HG03439 (cell line): ENCODE results near the gene ZSCAN1.
"Not testable (repeated sequence)": the region's sequence is repeated elsewhere in the genome, so short reads cannot be mapped to it uniquely, and the experiment has no call there.

Experiments used
- ATAC-seq: cut with Tn5 transposase; IDR thresholded peaks from one replicate; pipeline ENCODE4 v1.9.1; 2021; ENCODE audit warnings: mild to moderate bottlenecking, moderate library complexity; ENCODE audit not compliant: unreplicated experiment

The ZSCAN1 gene, protein sequence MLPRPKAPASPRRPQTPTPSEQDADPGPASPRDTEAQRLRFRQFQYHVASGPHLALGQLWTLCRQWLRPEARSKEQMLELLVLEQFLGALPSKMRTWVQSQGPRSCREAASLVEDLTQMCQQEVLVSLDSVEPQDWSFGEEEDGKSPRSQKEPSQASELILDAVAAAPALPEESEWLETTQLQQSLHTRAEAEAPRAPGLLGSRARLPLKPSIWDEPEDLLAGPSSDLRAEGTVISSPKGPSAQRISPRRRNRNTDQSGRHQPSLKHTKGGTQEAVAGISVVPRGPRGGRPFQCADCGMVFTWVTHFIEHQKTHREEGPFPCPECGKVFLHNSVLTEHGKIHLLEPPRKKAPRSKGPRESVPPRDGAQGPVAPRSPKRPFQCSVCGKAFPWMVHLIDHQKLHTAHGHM

DNA sequence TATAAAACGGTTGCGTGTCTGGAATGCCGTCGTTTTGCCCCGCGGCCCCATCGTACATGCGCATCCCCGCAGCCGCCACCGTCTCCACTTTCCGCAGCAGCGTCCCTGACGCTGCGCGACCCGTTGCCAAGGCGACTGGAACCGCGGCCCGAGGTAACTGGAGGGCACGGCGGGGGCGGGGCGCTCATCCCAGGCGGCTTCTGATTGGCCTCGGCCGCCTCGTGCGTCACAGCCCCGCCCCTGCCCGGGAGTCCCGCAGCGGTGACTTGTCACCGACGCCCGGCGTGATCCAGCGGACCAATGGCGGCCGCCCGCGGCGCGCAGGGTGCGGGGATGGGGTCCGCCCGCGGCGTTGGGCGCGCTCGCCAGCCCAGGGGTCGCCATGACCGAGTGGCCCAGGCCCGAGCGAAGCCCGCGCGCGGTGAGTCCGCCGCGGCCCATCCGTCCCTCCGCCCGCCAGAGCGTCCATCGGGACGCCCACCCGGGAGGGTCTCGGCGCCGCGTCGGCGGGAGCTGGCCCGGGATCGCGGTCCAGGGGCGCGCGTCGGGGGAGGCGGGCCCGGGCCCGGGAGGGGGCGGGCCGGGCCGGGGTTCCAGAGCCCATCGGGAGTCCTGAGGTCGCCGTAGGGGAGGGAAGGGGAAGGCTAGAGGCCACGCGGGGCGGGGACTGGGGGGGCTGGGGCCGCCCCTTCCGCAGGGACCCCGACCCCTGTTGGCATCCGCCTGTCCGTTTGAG, at the start of gene ZSCAN1:
ZSCAN1 (plus strand) TSS at position 285 of the 736 bp plus-strand sequence. CDS start 3,812 bp downstream, outside the sequence.
- no peak for ATAC-seq

DNA sequence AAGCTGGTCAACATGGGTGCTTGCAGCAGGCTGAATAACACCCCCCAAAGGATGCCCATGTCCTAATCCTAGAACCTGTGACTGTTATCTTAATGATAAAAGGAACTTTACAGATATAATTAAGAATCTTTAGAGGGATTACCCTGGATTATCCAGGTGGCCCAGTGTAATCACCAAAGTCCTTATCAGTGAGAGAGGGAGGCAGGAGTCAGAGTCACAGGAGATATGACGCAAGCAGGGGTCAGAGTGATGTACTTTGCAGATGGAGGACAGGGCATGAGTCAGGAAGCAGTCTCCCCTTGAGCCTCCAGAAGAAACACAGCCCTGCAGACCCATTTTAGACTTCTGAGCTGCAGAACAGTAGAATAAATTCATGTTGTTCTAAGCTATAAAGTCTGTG, 41.0 kb upstream of the ZSCAN1 start:
- no peak for ATAC-seq

DNA sequence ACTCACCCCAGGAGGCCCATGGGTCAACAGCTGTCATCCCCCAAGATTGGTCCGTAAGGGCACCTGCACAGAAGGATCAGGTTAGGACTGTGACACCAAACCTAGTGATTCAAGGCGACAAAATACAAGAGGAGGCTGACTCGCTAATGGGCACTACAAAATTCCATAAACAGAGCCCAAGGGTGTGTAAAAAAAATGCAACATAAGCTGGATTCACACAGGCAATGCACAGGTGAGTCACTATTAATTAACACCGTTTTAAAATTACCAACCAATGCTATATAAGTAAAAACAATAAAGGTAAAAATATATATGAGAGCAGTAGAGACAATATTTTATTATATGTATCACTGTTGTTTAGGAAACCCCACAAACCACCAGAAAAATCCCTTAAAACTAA, 33.1 kb upstream of the ZSCAN1 start:
- no peak for ATAC-seq

DNA sequence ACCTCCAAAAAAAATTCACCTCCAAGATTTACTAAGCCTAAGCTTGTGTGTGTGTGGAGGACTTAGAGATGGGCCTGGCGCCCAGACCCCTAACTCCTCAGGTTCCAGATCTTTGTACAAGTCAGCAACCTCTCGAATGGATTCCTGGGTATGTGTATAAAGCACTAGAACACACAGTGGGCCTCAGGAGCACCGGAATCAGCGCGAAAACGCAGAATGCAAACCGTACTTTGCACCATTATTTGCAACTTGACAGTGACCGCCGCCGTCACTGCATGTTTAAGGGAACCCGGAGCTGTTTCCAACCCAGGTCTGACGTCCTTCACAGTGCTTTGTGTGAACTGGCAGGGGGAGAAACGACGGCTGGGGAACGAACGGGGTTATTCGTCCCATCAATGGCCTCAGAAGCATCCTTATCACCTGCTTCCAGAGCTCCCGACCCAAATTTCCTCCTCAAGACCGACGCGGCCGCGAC, 31.9 kb upstream of the ZSCAN1 start:
- no peak for ATAC-seq

DNA sequence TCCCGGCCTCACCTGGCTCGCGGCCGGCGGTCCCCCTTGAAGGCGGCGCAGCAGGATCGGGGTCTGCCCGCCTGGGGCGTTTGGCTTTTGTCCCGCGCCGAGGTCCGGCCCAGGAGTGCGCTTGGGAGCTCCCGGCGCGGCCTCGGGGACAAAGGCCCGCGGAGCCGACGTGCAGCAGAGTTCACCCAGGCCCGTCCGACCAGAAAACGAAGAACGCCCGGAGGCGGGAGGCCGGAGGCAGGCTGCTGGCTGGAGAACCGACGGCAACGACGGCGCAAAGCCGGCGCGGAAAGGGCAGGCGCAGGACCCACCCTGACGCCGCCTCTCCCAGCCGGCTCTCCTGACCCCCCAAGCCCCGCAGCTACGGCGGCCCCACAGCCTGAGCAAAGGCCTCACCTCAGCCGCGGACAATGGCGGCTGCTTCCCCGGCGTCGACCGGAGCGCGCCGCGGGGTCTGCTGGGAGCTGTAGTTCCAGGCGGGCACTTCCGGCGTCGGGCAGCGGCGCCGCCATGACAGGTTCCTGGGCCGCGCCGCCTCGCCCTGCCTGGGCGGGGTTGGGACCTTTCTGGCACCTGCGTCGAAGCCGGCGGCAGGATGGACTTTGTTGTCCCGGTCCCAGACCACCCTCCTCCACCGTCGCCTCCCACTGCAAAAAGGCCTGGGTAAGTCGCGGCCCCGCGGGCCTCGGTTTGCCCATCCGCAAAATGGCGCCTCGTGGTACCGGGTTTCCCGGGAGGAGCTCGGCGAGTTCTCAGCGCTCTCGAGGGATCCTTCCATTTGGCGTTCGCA, 31.2 kb upstream of the ZSCAN1 start, which contains the start of gene ZNF606:
ZNF606 (minus strand) TSS at position 437 of the 790 bp plus-strand sequence. CDS start 1,501 bp downstream, outside the sequence.
- peak; percentile 96 for ATAC-seq

DNA sequence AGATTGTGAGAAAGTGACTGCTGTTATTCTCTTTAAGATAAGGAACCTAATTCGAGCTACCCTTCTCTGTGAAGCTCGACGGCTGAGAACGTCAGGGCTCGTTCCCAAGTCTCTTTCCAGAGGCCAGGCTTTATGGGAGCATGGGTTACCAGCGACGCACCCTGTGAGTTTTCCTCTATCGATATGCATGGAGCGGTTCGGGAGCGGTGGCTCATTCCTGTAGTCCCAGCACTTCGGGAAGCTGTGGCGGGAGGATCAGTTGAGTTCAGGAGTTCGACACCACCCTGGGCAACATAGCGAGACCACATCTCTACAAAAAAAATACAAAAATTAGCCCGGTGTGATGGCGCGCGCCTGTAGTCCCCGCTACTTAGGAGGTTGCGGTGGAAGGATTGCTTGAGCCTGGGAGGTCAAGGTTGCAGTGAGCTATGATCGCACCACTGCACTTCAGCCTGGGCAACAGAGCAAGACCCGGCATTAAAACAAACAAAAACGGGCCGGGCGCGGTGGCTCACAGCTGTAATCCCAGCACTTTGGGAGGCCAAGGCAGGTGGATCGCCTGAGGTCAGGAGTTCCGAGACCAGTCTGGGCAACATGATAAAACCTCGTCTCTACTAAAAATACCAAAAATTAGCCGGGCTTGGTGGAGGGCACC, 30.5 kb upstream of the ZSCAN1 start:
- no peak for ATAC-seq

DNA sequence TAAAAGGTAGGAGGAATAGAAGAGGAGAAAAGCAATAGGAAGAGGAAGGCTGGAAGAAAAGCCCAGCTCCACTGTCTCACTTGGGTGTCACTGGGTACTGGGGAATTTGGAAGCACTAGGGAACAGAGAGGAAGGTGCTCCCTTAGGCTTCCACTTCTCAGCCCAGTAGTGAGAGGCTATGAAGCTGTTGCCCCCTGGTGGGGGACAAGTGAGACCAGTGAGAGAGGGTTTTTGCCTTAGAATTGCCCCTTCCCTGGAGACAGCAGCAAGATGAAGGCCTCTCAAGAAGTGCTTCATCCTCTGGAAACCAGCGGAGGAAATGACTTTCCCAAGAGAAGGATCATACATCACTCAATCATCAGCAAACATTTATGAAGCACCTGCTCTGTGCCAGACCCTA, 26.5 kb upstream of the ZSCAN1 start:
- ATAC-seq: no peak

DNA sequence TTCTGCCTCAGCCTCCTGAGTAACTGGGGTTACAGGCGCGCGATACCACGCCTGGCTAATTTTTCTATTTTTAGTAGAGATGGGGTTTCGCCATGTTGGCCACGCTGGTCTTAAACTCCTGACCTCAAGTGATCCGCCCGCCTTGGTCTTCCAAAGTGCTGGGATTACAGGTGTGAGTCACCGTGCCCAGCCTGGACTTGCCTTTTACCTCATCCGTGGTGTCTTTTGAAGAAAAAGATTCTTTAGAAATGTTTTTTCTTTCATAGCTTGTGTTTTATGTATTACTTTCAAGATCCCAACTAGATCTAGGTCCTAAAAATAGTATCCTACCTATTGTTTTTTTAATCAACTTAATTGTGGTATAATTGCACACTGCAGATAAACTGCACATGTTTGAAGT, 24.9 kb upstream of the ZSCAN1 start:
- ATAC-seq: not testable (repeated sequence)

DNA sequence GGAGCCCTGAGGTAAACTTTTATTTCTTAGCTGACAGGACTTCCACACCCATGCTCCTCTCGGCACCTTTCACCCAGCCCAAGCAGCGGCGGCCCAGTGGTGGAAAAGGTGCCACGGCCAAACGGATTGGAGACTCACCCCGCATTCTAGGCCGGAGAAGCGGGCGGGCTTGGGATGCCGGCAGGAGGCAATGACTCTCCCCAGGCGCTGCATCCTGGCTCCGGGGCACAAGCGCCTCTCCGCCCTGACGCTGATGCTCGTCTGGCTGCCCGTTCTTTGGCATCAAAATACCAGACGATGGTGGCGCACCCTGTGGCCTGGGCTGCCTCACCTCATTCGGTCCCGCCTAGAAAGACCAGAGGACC, 24.5 kb upstream of the ZSCAN1 start:
- no peak for ATAC-seq

DNA sequence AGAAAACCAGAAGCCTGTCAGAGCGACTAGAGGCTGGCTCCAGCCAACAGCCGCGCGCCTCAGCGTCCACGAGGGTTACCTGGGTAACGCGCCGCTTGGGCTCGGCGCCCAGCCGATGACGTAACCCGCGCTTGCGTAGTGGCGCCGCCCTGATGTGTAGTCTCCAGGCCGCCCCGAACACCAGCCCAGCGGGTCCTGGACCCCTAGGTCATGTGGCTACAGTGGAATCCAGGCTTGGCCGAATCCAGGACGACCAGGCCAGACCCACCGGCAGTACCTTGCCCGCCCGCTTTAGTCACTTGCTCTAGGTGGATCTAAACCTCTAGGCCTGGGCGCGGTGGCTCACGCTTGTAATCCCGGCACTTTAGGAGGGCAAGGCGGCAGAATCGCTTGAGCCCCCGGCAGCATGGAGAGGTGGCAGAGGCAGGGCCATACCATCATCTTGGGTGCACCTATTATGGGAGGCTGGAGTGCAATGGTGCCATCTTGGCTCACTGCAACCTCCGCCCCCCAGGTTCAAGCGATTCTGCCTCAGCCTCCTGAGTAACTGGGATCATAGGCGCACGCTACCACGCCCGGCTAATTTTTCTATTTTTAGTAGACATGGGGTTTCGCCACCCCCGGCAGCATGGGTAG, 24.0 kb upstream of the ZSCAN1 start:
- no peak for ATAC-seq

DNA sequence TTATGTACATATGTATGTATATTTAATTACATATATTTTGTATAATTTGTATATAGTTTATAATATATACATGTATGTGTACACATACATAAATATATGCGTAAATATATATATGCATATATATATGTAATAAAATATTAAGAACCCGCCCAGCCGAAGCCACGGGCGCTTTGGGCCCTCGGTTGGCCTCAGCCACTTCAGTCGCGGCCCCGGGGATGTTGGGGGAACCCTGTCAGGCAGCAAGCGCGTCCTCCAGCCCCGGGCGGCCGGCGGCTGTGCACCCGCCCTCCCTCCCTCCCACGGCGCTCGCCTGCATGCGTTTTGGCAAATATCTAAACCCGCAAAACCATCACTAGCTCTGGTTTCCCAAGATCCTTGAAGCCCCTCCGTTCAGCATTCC, 23.3 kb upstream of the ZSCAN1 start:
- ATAC-seq: no peak

DNA sequence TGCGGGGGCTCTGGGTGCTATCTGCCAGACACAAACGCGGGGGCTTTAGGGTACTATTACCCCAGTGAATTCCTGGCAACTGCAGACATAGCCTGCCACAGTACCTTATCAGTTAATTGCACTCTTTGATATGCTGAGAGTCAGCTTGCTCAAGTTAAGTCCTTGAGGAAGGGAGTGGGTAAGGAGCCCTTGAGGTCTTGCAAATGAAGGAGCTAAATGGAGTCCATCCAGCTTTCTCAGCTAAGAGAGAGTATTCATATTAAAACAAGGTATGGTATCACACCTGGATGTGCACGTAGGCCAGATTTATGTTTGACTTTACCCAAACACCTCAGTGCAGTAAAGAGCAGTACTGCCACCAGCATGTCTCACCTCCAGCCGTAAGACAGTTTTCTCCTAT, 19.7 kb upstream of the ZSCAN1 start:
- no peak for ATAC-seq

DNA sequence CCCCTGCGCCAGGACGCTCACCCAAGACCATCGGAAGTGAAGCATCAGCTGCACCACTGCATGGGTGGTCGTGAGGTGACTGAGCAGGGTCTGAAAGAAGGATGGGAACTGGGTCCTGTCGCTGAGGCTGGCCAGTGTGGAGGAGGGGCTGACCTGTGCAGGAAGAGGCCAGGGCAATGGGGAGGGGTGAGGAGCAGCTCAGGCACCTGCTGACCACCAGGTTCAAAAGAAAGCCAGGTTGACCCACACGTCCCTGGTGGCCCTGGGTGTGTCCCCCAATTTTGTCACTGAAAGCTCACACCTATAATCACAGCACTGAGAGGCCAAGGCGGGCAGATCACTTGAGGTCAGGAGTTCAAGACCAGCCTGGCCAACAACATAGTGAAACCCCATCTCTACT, 13.7 kb upstream of the ZSCAN1 start:
- ATAC-seq: no peak

DNA sequence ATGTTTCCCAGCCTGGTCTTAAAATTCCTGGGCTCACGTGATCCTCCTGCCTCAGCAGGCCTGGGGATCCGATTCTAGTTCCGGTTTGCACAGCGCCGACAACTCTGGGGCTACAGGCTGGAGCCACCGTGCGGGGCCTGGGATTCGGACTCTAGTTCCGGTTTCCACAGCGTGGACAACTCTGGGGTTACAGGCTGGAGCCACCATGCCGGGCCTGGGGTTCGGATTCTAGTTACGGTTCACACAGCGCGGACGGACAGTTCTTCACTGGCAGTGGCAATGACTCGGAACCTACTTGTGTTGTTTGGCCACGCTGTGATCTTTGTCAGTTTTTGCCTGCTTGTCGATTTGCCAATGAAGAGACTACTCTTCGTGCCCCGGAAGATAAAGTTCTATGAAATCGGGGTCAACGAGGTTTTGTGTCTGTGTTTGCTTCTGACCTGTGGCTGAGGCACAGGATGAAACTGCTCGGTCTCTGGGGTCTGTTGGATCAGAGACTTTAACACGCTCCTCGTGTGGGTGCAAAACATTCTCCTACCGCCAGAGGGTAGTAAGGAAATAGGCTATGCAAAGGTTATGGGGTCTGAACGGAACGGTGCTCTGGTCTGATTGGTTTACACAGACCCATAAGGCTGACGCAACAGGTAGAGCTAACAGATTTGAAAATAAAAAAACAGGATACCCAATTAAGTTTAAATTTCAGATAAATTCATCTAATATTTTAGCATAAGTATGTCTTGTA, 12.1 kb upstream of the ZSCAN1 start:
- ATAC-seq: no peak

DNA sequence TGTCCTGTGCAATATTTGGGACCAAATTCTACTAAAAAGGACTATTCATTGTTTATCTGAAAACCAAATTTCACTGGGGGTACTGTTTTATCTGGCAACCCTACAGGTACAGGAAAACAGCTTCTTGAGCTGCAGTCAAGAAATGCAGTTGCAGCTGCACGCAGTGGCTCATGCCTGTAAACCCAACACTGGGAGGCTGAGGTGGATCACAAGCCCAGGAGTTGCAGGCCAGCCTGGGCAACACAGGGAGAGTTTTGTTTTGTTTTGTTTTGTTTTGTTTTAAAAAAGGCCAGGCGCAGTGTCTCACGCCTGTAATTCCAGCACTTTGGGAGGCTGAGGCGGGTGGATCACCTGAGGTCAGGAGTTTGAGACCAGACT, 11.6 kb upstream of the ZSCAN1 start:
- ATAC-seq: no peak

DNA sequence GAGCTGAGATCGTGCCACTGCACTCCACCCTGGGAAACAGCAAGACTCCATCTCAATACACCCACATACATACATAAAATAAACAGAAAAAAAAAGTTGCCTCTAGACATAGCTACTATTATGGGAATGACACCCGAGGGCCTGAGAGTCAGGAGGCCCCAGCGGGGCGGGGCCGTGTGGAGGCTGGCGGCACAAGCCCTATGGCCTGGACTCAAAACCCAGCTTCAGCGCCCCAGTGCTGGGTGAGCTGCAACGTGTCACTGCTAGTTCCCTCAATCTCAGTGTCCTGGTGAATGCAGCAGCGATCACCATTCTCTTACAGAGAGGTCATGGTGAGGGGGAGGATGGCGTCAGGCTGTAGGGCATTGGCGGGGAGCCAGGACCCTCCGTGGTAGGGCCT, 9.2 kb upstream of the ZSCAN1 start:
- ATAC-seq: no peak

DNA sequence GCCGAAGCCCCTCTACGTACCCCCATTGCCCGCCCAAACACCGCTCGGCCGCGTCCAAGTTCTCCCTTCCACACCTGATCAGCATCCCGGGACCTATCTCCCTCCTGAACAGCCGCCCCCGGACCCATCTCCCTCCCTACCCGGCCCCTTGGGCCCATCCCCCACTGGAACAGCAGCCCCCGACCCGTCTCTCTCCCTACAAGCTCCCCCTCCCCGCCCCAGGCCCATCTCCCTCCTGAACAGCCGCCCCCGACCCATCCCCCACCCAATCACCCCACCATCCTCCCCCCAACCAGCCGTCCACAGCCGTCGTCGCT, 610 bp downstream of the ZSCAN1 start:
- ATAC-seq: no peak

DNA sequence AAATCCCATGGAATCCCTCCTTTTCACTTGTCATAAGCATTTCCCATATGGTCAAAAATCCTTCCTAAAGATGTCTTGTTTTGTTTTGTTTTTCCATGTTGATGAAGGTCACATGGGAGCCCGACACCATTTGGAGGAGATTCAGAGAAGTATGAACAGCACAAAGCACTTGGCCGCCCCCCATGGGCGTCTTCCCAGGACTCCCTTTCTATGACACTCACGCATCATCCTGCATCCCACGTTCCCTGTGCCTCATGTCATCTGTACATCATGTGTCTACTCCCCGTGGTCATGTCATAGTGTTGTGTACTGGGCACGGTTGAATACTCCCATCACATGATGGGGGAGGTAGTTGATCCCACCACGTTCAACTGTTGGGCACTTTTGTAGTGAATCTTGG, 2.0 kb downstream of the ZSCAN1 start:
- ATAC-seq: no peak

DNA sequence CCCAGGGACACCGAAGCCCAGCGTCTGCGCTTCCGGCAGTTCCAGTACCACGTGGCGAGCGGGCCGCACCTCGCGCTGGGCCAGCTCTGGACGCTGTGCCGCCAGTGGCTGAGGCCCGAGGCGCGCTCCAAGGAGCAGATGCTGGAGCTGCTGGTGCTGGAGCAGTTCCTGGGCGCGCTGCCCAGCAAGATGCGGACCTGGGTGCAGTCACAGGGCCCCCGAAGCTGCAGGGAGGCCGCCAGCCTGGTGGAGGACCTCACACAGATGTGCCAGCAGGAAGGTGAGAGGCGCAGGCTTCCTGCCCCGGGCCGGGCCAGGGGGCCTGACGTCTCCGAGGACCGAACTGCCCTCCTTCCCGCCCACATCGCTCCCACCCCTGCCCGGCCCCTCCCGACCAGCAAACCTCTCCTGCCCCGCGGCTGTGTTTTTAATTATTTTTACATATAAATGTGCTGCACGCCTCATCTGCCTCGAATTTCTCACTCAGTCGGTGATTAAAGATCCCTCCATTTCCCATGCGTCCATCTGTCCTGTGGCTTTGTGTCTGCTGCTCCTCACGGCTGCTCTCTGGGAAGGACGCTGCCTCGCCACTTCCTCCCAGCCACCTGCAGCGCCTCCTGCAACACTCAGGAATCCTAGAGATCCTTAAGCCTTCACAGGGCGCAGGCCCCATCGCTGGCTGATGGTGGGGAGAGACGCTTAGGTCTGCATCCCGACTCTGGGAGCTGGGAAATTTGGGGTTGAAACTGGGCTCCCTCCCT, 4.3 kb downstream of the ZSCAN1 start:
- ATAC-seq: no peak
